Measurements from ENCODE around the gene PDCL3. TPM values are rescaled to one million over a fixed set of nuclear protein-coding genes. Genes with fewer than 3 reads are reported as not detected.

The PDCL3 gene
- total and polyA plus RNA-seq, 12 donors: 9.6 to 51.3 (median 17.9) TPM

DNA sequence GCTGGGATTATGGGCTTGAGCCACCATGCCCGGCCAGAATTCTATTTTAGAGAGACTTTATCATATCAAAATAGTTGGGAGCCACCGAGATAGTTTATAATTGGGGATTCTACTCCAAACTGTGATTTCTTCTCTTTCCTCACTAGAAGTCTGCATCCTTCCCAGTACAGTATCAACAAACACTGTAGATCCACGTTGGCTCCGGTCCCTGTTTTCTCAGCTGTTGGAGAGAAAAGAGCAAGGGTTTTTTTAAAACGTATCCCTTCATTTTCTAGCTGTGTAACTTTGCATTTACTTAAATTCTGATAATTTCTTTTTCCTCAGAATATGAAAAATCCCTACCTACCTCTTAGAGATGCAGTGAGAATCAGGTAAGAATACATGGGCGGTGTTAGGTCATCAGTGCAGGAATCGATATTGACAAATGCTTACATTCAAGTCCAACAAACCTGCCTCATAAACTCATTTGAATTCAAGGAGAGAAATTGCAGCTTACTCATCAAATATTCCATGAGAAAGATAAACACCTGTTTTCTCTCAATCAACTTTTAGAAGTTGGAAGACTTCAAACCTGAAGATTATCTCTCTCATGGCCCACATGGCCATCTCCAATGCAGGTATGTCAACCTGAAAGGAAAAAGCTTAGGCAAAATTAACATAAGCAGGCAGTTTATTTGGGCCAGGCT is 17.7 kb upstream of the PDCL3 start:
- Histone ChIP-seq H3K4me1 (replicated peaks in 1 of 2) (no peaks in the 10 kb centered on the region), H3K9me3 (replicated peaks in 1 of 3) (no peaks in the 10 kb centered on the region), H3K27me3 (no peaks in the 10 kb centered on the region), H3K4me3 (no peak overlapping the region), H3K27ac (no peak overlapping the region), H3K36me3 (replicated peaks in 1 of 2) (no peaks in the 10 kb centered on the region)
- intact Hi-C loops (cut with DNase I): no loop called here
- DNase-seq: no peak
- WGBS, 4 donors: 54 to 73% (median 71%) methylated on average over 7 of the region's 7 CpGs
- TF ChIP-seq, protein P1, sequence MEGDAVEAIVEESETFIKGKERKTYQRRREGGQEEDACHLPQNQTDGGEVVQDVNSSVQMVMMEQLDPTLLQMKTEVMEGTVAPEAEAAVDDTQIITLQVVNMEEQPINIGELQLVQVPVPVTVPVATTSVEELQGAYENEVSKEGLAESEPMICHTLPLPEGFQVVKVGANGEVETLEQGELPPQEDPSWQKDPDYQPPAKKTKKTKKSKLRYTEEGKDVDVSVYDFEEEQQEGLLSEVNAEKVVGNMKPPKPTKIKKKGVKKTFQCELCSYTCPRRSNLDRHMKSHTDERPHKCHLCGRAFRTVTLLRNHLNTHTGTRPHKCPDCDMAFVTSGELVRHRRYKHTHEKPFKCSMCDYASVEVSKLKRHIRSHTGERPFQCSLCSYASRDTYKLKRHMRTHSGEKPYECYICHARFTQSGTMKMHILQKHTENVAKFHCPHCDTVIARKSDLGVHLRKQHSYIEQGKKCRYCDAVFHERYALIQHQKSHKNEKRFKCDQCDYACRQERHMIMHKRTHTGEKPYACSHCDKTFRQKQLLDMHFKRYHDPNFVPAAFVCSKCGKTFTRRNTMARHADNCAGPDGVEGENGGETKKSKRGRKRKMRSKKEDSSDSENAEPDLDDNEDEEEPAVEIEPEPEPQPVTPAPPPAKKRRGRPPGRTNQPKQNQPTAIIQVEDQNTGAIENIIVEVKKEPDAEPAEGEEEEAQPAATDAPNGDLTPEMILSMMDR (IDR thresholded peaks at IDR 0.05): no peak
- TF ChIP-seq POLR2A (IDR thresholded peaks at IDR 0.05): no peak

DNA sequence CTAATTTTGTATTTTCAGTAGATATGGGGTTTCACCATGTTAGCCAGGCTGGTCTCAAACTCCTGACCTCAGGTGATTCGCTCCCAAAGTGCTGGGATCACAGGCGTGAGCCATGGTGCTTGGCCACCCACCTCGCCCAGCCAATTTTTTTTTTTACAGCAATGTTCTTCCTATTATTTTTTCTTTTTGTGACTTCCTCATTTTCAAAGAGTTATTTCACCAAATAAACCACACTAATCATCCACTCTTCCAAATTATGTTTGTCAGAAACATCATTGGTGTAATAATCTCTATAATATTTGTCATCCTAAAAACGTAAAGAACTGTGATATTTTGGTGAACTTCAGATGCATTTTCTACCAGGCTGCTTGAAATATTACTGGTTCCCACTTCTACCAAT is 16.3 kb upstream of the PDCL3 start:
- Histone ChIP-seq H3K27ac (no peak overlapping the region), H3K36me3 (replicated peaks in 1 of 2) (no peaks in the 10 kb centered on the region), H3K4me1 (replicated peaks in 1 of 2) (no peaks in the 10 kb centered on the region), H3K9me3 (replicated peaks in 1 of 3) (no peaks in the 10 kb centered on the region), H3K4me3 (no peak overlapping the region), H3K27me3 (no peaks in the 10 kb centered on the region)
- no peak for TF ChIP-seq POLR2A (IDR thresholded peaks at IDR 0.05)
- TF ChIP-seq, protein P1 (IDR thresholded peaks at IDR 0.05): no peak
- no peak for DNase-seq
- intact Hi-C loops (cut with DNase I): no loop called here
- 75 to 81% (median 77%) methylated on average over 4 of the region's 4 CpGs for whole genome bisulfite sequencing, 4 donors

DNA sequence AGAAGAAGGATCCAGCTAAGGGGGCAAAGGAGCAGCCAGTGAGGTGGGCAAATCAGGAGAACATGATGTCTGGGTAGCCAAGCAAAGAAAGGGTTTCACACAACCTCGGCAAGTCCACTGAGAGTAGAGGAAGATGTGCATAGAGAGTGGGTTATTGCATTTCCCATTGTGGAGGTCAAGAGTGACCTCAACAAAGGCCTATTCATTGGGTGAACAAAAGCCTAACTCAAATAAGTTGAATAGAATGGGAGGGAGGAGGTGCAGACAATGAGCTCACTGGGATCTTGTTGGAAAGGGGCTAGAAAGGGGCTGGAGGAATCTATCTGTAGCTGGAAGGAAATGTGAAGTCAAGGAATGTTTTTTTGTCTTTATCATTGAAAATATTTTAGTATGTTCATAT is 14.0 kb upstream of the PDCL3 start:
- 59 to 90% (median 84%) methylated on average over 1 of the region's 1 CpG for WGBS, 4 donors

DNA sequence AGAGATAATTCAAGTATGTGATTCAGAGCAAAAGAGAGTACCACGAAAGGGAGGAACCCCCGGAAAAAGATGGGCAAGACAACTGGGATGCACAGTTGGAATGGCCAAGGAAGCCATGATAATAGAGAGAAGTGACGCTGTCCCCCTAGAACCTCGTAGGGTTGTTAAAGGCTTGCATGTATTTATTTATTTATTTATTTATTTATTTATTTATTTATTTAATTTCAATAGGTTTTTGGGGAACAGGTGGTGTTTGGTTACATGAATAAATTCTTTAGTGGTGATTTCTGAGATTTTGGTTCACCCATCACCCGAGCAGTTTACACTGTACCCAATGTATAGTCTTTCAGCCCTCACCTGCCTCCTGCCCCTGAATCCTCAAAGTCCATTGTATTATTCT is 11.5 kb upstream of the PDCL3 start:
- Histone ChIP-seq H3K9me3 (replicated peaks in 1 of 3) (no peaks in the 10 kb centered on the region), H3K36me3 (replicated peaks in 1 of 2) (no peaks in the 10 kb centered on the region), H3K4me1 (replicated peaks in 1 of 2) (no peaks in the 10 kb centered on the region), H3K27ac (no peak overlapping the region), H3K4me3 (no peak overlapping the region), H3K27me3 (no peaks in the 10 kb centered on the region)
- DNase-seq: no peak
- 81 to 91% (median 87%) methylated on average over 5 of the region's 5 CpGs for WGBS, 4 donors
- intact Hi-C loops (cut with DNase I): no loop called here
- TF ChIP-seq, protein P1 (IDR thresholded peaks at IDR 0.05): no peak
- no peak for TF ChIP-seq POLR2A (IDR thresholded peaks at IDR 0.05)

More for the DNA sequence above, 14.0 kb upstream of the PDCL3 start:
- Histone ChIP-seq H3K4me1 (replicated peaks in 1 of 2) (no peaks in the 10 kb centered on the region), H3K27ac (no peak overlapping the region), H3K27me3 (no peaks in the 10 kb centered on the region), H3K36me3 (replicated peaks in 1 of 2) (no peaks in the 10 kb centered on the region), H3K4me3 (no peak overlapping the region), H3K9me3 (replicated peaks in 1 of 3) (no peaks in the 10 kb centered on the region)
- intact Hi-C loops (cut with DNase I): no loop called here
- DNase-seq: no peak
- TF ChIP-seq, protein P1 (IDR thresholded peaks at IDR 0.05): no peak
- no peak for TF ChIP-seq POLR2A (IDR thresholded peaks at IDR 0.05)
